Epithelial cell of esophagus (primary cell): Measurements from ENCODE around the gene FSTL4.

Source experiments
- DNase-seq: peaks from one replicate; pipeline ENCODE4 v3.0.0; 2010; ENCODE audit warnings: low read depth
- H3K4me3 ChIP-seq: 2 replicates; pipeline ENCODE4 v1.5.1; 2011; ENCODE audit warnings: mild to moderate bottlenecking, low read length, control low read depth
- CTCF ChIP-seq: IDR thresholded peaks from 2 replicates; pipeline ENCODE4 v1.5.1; 2011; ENCODE audit warnings: low read depth, mild to moderate bottlenecking, low read length, control low read depth, inconsistent platforms; ENCODE audit not compliant: insufficient read depth; ENCODE audit errors: missing control alignments

FSTL4 gene

GRCh38 chr5:133261993-133262392, 350.3 kb downstream of the FSTL4 start:
- no peak for TF ChIP-seq CTCF
- DNase-seq: no peak
- no peak overlapping the region for H3K4me3 ChIP-seq

- peak; percentile 10 for TF ChIP-seq CTCF
- no peak for DNase-seq
- H3K4me3 ChIP-seq: no peak overlapping the region
Measured at GRCh38 chr5:133260715-133261114, 351.6 kb downstream of the FSTL4 start.

GRCh38 chr5:133259199-133259997, 352.9 kb downstream of the FSTL4 start:
- no peak for TF ChIP-seq CTCF

GRCh38 chr5:133257977-133258376, 354.4 kb downstream of the FSTL4 start:
- no peak for DNase-seq
- TF ChIP-seq CTCF: no peak
- H3K4me3 ChIP-seq: no peak overlapping the region

More at GRCh38 chr5:133259199-133259997, 352.9 kb downstream of the FSTL4 start:
- DNase-seq: no peak
- H3K4me3 ChIP-seq: no peak overlapping the region

- no peak for DNase-seq
- TF ChIP-seq CTCF: no peak
- H3K4me3 ChIP-seq: no peak overlapping the region
Measured at GRCh38 chr5:133256276-133256675, 356.1 kb downstream of the FSTL4 start.

GRCh38 chr5:133254803-133255202, 357.5 kb downstream of the FSTL4 start:
- no peak overlapping the region for H3K4me3 ChIP-seq

More at GRCh38 chr5:133254803-133255202, 357.5 kb downstream of the FSTL4 start:
- DNase-seq: no peak
- no peak for TF ChIP-seq CTCF
